Activated CD4-positive, alpha-beta T cell treated with anti-CD3 and anti-CD28 coated beads for 36 hours (primary cell): ENCODE results near the gene SPRR2D. TPM values are rescaled to one million over a fixed set of nuclear protein-coding genes. Genes with fewer than 3 reads are reported as not detected.
"Not testable (repeated sequence)": the region's sequence is repeated elsewhere in the genome, so short reads cannot be mapped to it uniquely, and the experiment has no call there.

ENCODE experiments used
- ATAC-seq: fragments of 200-7000 bp; cut with Tn5 transposase; one replicate; pipeline ENCODE4 v1.10.0; 2021; ENCODE audit warnings: mild to moderate bottlenecking, moderate library complexity
- CTCF ChIA-PET: fragments of 350-600 bp; sonication (Branson Sonifier 250); formaldehyde crosslinking; loops from one replicate; lab custom pipeline; 2021; ENCODE audit warnings: antibody characterized with exemption; lab: Charles Lee
- POLR2A ChIA-PET: fragments of 350-600 bp; sonication (Branson Sonifier 250); formaldehyde crosslinking; loops from one replicate; lab custom pipeline; 2021; ENCODE audit warnings: antibody characterized with exemption, inconsistent platforms; lab: Charles Lee
- DNase-seq: peaks from one replicate; pipeline ENCODE4 v3.0.0-alpha.2; 2020
- H3K27ac Mint-ChIP-seq: one replicate; pipeline ENCODE4 v1.8.0; 2021; ENCODE audit warnings: mixed read lengths
- H3K27me3 Mint-ChIP-seq: one replicate; pipeline ENCODE4 v1.8.0; 2021; ENCODE audit warnings: mixed read lengths
- H3K36me3 Mint-ChIP-seq: one replicate; pipeline ENCODE4 v1.8.0; 2021; ENCODE audit warnings: low read depth, mixed read lengths
- H3K4me1 Mint-ChIP-seq: one replicate; pipeline ENCODE4 v1.8.0; 2021; ENCODE audit warnings: mixed read lengths
- H3K4me3 Mint-ChIP-seq: one replicate; pipeline ENCODE4 v1.8.0; 2021; ENCODE audit warnings: mild to moderate bottlenecking, moderate library complexity, mixed read lengths
- H3K9me3 Mint-ChIP-seq: one replicate; pipeline ENCODE4 v1.8.0; 2021; ENCODE audit warnings: low read depth, mixed read lengths
- intact Hi-C, 2 experiments: fragments of 100-400 bp; cut with DNase I in 1 of 2; cut with micrococcal nuclease in 1 of 2; formaldehyde crosslinking; loops; one replicate each; pipeline versions ENCODE4 v1.14.2 to v1.15.1; 2022 to 2024; cut with DNase I, micrococcal nuclease
- total RNA-seq, 2 experiments: library from RNA; stranded (reverse); gene quantifications; one replicate each; pipeline ENCODE4 v1.2.3, GENCODE V29; 2021

SPRR2D gene
- total RNA-seq: not detected

DNA sequence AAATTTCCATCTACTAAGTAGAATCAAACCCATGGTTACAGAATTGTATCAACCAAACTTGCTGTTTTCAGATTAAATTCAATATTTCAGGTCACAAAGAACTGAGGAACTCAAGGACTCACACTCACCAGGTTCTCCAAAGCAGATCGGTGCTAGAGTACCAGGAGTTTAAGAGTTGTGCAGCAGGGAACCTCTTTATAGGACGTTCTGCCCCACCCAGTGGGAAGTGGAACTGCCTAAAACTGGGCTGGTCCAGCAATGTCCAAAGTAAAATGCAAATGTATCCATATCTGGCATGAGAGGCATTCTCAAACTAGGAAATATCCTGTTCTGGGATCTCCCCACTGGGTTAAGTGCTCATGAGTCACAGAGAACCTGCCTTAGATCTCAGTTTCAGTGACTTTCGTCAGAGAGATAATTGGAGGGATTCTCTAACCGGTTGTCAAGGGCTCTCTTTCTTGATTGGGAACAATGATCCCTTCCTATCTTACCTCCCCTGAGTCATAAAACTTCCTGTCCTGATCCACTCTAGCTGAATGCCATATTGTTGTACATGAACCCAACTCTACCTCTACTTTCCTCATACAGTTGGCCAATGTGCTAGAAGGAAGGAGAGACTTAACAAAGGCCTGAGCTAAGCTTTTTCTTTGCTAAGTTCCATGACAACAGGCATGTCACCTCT is at the start of gene SPRR2D:
TSS of gene SPRR2D (minus strand) at position 171 of the 682 bp plus-strand sequence. CDS start 774 bp downstream, outside the sequence.
- ChIA-PET CTCF (interaction anchor here (1.1 kb wide), 1 partner anchor 17 kb away, joined by 4 read pairs; no protein-coding TSS in a partner anchor), POLR2A (no interaction called here)
- DNase-seq (no peak), ATAC-seq (no peak)
- H3K4me3 Mint-ChIP-seq: no peak within 1 kb of the TSS
- peaks cover 42% of the 10 kb centered on the region for H3K27me3 Mint-ChIP-seq
- H3K9me3 Mint-ChIP-seq: no peaks in the 10 kb centered on the region
- H3K4me1 Mint-ChIP-seq: no peaks in the 10 kb centered on the region
- H3K36me3 Mint-ChIP-seq: no peaks in the 10 kb centered on the region
- intact Hi-C loops: no loop called here
- H3K27ac Mint-ChIP-seq: no peak within 1 kb of the TSS

DNA sequence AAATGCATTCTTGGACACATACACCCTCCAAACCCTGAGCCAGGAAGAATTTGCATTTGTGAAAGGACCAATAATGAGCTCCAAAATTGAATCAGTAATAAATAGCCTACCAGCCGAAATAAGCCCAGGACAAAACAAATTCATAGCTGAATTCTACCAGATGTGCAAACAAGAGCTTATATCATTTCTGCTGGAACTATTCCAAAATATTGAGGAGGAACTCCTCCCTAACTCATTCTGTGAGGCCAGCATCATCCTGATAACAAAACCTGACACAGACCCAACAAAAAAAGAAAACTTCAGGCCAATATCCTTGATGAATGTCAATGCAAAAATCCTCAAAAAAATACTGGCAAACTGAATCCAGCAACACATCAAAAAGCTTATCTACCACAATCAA is 46.7 kb upstream of the SPRR2D start:
- peaks cover 20% of the 10 kb centered on the region for H3K27me3 Mint-ChIP-seq
- DNase-seq: no peak
- H3K4me3 Mint-ChIP-seq: no peak overlapping the region
- ATAC-seq: no peak
- no peak overlapping the region for H3K27ac Mint-ChIP-seq
- no peaks in the 10 kb centered on the region for H3K36me3 Mint-ChIP-seq
- ChIA-PET POLR2A (no interaction called here), CTCF (no interaction called here)
- intact Hi-C loops: no loop called here
- H3K4me1 Mint-ChIP-seq: no peaks in the 10 kb centered on the region
- H3K9me3 Mint-ChIP-seq: no peaks in the 10 kb centered on the region

DNA sequence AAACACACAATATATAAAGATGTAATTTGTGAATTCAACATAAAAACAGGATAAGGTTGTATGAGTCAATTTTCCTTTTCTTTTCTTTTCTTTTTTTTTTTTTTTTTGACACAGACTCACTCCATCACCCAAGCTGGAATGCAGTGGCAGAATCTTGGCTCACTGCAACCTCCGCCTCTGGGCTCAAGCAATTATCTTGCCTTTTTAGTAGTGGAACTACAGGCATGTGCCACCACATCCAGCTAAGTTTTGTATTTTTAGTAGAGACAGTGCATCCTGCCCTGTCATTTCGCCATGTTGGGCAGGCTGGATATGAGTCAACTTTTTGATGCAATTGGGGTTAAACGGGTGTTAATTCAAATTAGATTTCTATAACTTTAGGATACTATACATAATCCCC is 40.8 kb upstream of the SPRR2D start:
- Mint-ChIP-seq H3K4me1 (no peaks in the 10 kb centered on the region), H3K36me3 (peaks cover 3% of the 10 kb centered on the region), H3K27me3 (peaks cover 20% of the 10 kb centered on the region), H3K4me3 (no peak overlapping the region), H3K9me3 (peaks cover 8% of the 10 kb centered on the region), H3K27ac (no peak overlapping the region)
- no peak for DNase-seq
- intact Hi-C loops: no loop called here
- ATAC-seq: no peak
- ChIA-PET POLR2A (no interaction called here), CTCF (no interaction called here)

DNA sequence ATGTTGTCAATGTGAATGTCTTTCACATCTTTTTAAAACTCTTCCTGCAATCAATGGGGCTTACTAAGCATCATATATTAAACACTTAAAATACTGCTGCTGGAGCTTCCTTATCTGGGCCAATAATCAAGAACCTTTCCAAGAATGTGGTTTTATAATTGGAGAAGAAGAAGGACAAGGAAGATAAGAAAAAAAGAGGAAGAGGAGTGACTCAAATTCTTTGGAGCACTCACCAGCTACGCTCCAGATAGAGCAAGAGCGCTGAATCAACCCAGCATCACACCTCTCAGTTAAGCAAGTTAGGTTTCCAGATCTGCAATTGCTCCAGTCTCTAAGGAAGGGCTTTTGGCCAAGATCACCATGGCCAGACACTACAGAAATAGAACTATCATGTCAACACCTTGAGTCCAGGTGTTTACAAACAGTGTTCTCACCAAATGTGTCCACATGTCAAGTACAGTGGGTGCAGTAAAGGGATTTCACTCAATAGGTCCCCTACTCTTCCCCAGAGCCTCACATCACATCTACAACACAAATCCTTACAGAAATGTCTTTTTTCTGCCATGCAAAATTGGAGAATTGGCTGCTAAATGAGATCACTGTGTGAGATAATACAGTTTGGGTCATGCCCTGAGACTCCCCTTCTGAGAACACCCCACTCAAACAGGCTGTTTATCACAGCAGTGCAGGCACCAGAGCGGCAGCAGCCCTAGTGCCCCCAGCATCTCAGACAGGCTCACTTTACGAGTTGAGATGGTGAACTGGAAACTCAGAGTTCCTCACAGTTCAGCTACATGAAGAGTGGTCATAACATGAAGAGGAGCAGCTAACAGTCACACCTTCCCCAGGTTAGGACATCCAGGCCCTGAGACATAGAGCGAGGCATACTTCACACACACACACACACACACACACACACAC is 32.1 kb upstream of the SPRR2D start:
- H3K4me3 Mint-ChIP-seq: no peak overlapping the region
- H3K4me1 Mint-ChIP-seq: no peaks in the 10 kb centered on the region
- intact Hi-C loops: no loop called here
- H3K27me3 Mint-ChIP-seq: peaks cover 5% of the 10 kb centered on the region
- CTCF ChIA-PET: no interaction called here
- ATAC-seq (no peak), DNase-seq (no peak)
- H3K27ac Mint-ChIP-seq: no peak overlapping the region
- POLR2A ChIA-PET: no interaction called here
- no peaks in the 10 kb centered on the region for H3K36me3 Mint-ChIP-seq
- H3K9me3 Mint-ChIP-seq: no peaks in the 10 kb centered on the region

DNA sequence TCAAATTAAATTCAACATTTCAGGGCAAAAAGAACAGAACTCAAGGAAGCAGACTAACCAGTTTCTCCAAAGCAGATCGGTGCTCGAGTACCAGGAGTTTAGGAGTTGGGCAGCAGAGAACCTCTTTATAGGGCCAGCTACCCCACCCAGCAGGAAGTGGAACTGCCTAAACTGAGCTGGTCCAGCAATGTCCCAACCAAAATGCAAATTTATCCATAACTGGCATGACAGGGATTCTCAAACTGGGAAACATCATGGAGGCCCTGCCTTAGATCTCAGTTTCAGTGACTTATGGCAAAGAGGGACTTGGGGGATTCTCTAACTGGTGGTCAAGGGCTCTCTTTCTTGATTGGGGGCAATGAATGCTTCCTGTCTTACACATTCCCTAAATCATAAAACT is 30.6 kb upstream of the SPRR2D start, which contains the start of gene SPRR2B:
TSS of gene SPRR2B (minus strand) at position 101 of the 400 bp plus-strand sequence. CDS start 772 bp downstream, outside the sequence.
- CTCF ChIA-PET: no interaction called here

DNA sequence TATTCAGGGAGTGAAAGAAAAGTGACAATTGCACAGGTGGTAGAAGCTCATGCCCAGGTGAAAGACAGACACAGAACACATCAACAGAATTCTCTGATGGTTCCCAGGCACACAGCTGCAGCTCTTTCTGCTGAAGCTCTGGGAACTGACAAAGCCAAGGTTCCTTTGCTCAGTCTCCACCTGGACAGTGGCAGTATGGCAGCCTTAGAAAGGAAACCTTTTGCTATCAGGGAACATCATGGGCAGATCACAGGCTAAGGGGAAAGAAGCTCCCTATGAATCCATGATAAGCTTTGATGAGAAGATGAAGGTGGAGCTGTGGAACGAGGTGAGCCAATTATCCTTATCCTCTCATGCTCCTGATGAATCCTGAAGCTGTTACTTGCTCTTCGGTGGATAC is 29.3 kb upstream of the SPRR2D start:
- Mint-ChIP-seq H3K36me3 (no peaks in the 10 kb centered on the region), H3K4me1 (no peaks in the 10 kb centered on the region), H3K9me3 (no peaks in the 10 kb centered on the region), H3K4me3 (no peak overlapping the region), H3K27ac (no peak overlapping the region), H3K27me3 (peaks cover 15% of the 10 kb centered on the region)
- ATAC-seq: no peak
- no peak for DNase-seq
- POLR2A ChIA-PET: no interaction called here
- intact Hi-C loops: no loop called here
- CTCF ChIA-PET: no interaction called here

More for the DNA sequence above, 30.6 kb upstream of the SPRR2D start, which contains the start of gene SPRR2B:
- DNase-seq (no peak), ATAC-seq (no peak)
- no peak within 1 kb of the TSS for H3K27ac Mint-ChIP-seq
- no peaks in the 10 kb centered on the region for H3K4me1 Mint-ChIP-seq
- peaks cover 7% of the 10 kb centered on the region for H3K27me3 Mint-ChIP-seq
- intact Hi-C loops: no loop called here
- POLR2A ChIA-PET: no interaction called here
- no peaks in the 10 kb centered on the region for H3K9me3 Mint-ChIP-seq
- no peaks in the 10 kb centered on the region for H3K36me3 Mint-ChIP-seq
- no peak within 1 kb of the TSS for H3K4me3 Mint-ChIP-seq

DNA sequence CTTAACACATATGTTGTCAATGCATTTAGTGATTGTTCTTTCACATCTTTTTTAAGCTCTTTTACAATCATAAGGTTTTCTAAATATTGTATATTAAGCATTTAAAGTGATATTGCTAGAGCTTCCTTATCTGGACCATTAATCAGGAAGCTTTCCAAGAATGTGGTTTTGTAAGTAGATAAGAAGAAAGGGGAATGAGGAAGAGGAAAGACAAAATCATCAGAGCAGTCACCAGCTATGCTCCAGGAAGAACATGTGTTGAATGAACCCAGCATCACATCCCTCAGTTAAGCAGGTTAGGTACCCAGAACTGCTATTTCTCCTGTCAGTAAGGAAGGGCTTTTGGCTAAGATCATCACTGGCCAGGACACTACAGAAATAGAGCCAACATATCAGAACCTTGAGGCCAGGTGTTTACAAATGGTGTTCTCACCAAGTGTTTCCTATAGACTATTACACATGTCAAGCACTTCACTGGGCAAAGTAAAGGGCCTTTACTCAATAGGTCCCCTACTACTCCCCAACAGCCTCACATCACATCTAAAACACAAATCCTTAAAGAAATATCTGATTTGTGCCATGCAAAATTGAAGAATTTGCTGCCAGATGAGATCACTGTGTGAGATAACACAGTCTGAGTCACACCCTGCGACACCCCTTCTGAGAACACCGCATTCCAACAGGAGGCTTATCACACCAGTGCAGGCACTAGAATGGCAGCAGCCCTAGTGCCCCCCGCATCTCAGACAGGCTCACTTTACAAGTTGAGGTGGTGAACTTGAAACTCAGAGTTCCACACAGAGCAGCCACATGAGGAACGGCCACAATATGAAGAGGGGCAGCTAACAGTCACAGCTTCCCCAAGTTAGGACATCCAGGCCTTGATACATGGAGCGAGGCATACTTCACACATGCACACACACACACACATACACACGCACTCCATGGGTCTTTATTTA is 18.2 kb upstream of the SPRR2D start:
- ATAC-seq (no peak), DNase-seq (no peak)
- no peaks in the 10 kb centered on the region for H3K36me3 Mint-ChIP-seq
- no peak overlapping the region for H3K27ac Mint-ChIP-seq
- intact Hi-C loops: no loop called here
- ChIA-PET CTCF (interaction anchor here (1.5 kb wide), 1 partner anchor 17 kb away, joined by 4 read pairs; no protein-coding TSS in a partner anchor), POLR2A (no interaction called here)
- H3K4me1 Mint-ChIP-seq: no peaks in the 10 kb centered on the region
- H3K27me3 Mint-ChIP-seq: peaks cover 18% of the 10 kb centered on the region
- no peaks in the 10 kb centered on the region for H3K9me3 Mint-ChIP-seq
- no peak overlapping the region for H3K4me3 Mint-ChIP-seq

DNA sequence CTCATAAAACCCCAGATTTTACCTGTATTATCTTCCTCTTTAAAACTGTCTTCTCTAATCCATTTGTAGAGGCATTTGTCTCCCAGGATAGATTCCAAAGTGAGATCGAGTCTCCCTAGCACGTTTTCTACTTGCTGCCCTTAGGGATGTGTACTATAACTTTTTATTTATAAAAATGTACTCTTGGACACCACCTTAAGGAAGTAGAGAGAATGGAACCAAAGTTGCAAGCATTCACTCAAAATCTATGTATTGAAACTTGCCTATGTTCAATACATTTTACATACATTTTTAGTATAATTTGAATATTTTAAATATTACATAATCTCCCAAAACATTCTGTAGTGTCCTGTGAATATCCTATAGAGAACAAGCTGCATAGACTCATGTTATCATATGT is 17.2 kb upstream of the SPRR2D start:
- Mint-ChIP-seq H3K27me3 (peaks cover 21% of the 10 kb centered on the region), H3K9me3 (no peaks in the 10 kb centered on the region), H3K4me3 (no peak overlapping the region), H3K4me1 (no peaks in the 10 kb centered on the region), H3K36me3 (no peaks in the 10 kb centered on the region), H3K27ac (no peak overlapping the region)
- ATAC-seq (no peak), DNase-seq (no peak)
- ChIA-PET POLR2A (no interaction called here), CTCF (interaction anchor here (1.5 kb wide), 1 partner anchor 16 kb away, joined by 4 read pairs; no protein-coding TSS in a partner anchor)
- intact Hi-C loops: no loop called here

DNA sequence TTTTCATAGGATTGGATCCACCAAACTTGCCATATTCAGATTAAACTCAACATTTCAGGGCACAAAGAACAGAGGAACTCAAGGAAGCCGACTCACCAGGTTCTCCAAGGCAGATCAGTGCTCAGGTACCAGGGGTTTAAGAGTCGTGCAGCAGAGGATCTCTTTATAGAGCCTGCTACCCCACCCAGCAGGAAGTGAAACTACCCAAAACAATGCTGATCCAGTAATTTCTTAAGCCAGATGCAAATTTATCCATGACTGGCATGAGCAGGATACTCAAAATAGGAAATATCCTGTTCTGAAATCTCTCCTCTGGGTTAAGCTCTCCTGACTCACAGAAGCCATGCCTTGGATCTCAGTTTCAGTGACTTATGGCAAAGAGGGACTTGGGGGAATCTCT is 16.5 kb upstream of the SPRR2D start, which contains the start of gene SPRR2A:
TSS of gene SPRR2A (minus strand) at position 138 of the 400 bp plus-strand sequence. CDS start 777 bp downstream, outside the sequence.
- peaks cover 23% of the 10 kb centered on the region for H3K27me3 Mint-ChIP-seq
- H3K36me3 Mint-ChIP-seq: no peaks in the 10 kb centered on the region
- ChIA-PET POLR2A (no interaction called here), CTCF (interaction anchor here (1.5 kb wide), 1 partner anchor 16 kb away, joined by 4 read pairs; no protein-coding TSS in a partner anchor)
- H3K9me3 Mint-ChIP-seq: no peaks in the 10 kb centered on the region
- no peaks in the 10 kb centered on the region for H3K4me1 Mint-ChIP-seq
- intact Hi-C loops: no loop called here
- no peak for ATAC-seq
- DNase-seq: no peak
- no peak within 1 kb of the TSS for H3K4me3 Mint-ChIP-seq
- H3K27ac Mint-ChIP-seq: no peak within 1 kb of the TSS

DNA sequence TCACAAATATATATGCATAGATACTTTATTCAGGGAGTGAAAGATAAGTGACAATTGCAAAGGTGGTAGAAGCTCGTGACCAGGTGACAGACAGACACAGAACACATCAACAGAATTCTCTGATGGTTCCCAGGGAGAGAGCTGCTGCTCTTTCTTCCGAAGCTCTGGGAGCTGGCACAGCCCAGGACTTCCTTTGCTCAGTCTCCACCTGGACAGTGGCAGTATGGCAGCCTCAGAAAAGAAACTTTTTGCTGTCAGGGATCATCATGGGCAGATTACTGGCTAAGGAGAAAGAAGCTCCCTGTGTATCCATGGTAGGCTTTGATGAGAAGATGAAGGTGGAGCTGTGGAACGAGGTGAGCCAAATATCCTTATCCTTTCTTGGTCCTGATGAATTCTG is 15.2 kb upstream of the SPRR2D start:
- H3K9me3 Mint-ChIP-seq, H3K4me3 Mint-ChIP-seq, H3K36me3 Mint-ChIP-seq, CTCF ChIA-PET, ATAC-seq, H3K4me1 Mint-ChIP-seq, intact Hi-C loops, POLR2A ChIA-PET, H3K27ac Mint-ChIP-seq, DNase-seq: not testable (repeated sequence)
- H3K27me3 Mint-ChIP-seq: peaks cover 26% of the 10 kb centered on the region

DNA sequence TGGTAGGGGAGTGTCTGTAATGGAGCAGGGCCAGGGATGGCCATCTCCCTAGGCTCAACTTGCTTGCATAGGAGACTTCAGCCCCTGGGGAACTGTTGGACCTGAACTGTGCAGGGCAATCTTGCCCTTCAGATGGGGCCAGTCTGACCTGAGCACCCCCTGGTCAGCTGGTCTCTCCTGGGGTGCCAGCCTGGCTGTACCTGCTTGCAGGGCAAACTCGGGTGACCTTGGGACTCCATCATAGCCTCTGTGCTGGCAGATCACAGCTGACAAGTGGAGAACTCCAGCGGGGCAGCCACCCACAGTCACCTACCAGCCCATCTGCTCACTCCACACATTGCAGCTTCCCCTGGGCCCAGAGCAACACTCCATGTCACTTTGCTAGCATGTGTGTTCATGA is 8.3 kb upstream of the SPRR2D start:
- POLR2A ChIA-PET: no interaction called here

More for the DNA sequence above, 8.3 kb upstream of the SPRR2D start:
- intact Hi-C loops: no loop called here
- no peaks in the 10 kb centered on the region for H3K4me1 Mint-ChIP-seq
- CTCF ChIA-PET: no interaction called here
- H3K27me3 Mint-ChIP-seq: peaks cover 27% of the 10 kb centered on the region
- H3K27ac Mint-ChIP-seq: no peak overlapping the region
- DNase-seq: no peak
- no peak for ATAC-seq
- no peaks in the 10 kb centered on the region for H3K36me3 Mint-ChIP-seq
- peaks cover 2% of the 10 kb centered on the region for H3K9me3 Mint-ChIP-seq
- H3K4me3 Mint-ChIP-seq: no peak overlapping the region
